ENCODE results near the gene TSPAN18.

- TF ChIP-seq CTCF (IDR thresholded peaks at IDR 0.05) (no peak), POLR2AphosphoS5 (IDR thresholded peaks at IDR 0.05) (no peak)
Observed at GRCh38 chr11:44957776-44958564, 231.2 kb downstream of the TSPAN18 start.

All from transverse colon (tissue), 4 donors.